Measurements from ENCODE around the gene ADGRD1.

GRCh38 chr12:131033486-131033885, 79.8 kb downstream of the ADGRD1 start:
- TF ChIP-seq, protein P1, sequence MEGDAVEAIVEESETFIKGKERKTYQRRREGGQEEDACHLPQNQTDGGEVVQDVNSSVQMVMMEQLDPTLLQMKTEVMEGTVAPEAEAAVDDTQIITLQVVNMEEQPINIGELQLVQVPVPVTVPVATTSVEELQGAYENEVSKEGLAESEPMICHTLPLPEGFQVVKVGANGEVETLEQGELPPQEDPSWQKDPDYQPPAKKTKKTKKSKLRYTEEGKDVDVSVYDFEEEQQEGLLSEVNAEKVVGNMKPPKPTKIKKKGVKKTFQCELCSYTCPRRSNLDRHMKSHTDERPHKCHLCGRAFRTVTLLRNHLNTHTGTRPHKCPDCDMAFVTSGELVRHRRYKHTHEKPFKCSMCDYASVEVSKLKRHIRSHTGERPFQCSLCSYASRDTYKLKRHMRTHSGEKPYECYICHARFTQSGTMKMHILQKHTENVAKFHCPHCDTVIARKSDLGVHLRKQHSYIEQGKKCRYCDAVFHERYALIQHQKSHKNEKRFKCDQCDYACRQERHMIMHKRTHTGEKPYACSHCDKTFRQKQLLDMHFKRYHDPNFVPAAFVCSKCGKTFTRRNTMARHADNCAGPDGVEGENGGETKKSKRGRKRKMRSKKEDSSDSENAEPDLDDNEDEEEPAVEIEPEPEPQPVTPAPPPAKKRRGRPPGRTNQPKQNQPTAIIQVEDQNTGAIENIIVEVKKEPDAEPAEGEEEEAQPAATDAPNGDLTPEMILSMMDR (IDR thresholded peaks at IDR 0.05) = no peak
- TF ChIP-seq, protein P2, sequence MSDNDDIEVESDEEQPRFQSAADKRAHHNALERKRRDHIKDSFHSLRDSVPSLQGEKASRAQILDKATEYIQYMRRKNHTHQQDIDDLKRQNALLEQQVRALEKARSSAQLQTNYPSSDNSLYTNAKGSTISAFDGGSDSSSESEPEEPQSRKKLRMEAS (CRISPR knock-in tag; IDR thresholded peaks at IDR 0.05) = no peak
- no peak for TF ChIP-seq ZNF232 (CRISPR knock-in tag; IDR thresholded peaks at IDR 0.05)
- TF ChIP-seq ZNF121 (CRISPR knock-in tag; IDR thresholded peaks at IDR 0.05) = no peak
- no peak for TF ChIP-seq TP53 (CRISPR knock-in tag; IDR thresholded peaks at IDR 0.05)
- TF ChIP-seq, protein P3, sequence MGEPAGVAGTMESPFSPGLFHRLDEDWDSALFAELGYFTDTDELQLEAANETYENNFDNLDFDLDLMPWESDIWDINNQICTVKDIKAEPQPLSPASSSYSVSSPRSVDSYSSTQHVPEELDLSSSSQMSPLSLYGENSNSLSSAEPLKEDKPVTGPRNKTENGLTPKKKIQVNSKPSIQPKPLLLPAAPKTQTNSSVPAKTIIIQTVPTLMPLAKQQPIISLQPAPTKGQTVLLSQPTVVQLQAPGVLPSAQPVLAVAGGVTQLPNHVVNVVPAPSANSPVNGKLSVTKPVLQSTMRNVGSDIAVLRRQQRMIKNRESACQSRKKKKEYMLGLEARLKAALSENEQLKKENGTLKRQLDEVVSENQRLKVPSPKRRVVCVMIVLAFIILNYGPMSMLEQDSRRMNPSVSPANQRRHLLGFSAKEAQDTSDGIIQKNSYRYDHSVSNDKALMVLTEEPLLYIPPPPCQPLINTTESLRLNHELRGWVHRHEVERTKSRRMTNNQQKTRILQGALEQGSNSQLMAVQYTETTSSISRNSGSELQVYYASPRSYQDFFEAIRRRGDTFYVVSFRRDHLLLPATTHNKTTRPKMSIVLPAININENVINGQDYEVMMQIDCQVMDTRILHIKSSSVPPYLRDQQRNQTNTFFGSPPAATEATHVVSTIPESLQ (CRISPR knock-in tag; IDR thresholded peaks at IDR 0.05) = no peak
- no peak for TF ChIP-seq FOXP4 (CRISPR knock-in tag; IDR thresholded peaks at IDR 0.05)
- TF ChIP-seq ATF2 (CRISPR knock-in tag; IDR thresholded peaks at IDR 0.05; ENCODE audit: borderline replicate concordance, low read depth) = no peak
- TF ChIP-seq CBFB (CRISPR knock-in tag; IDR thresholded peaks at IDR 0.05; ENCODE audit: low read depth) = no peak
- TF ChIP-seq JUN (CRISPR knock-in tag; IDR thresholded peaks at IDR 0.05) = no peak

Measured in WTC11 (cell line).